Superior temporal gyrus (tissue), 1 donor: ENCODE results near the gene RCSD1.

Experiments
- DNase-seq: peaks from one replicate; pipeline ENCODE4 v3.0.0-alpha.2; 2016; ENCODE audit errors: extremely low spot score

Gene RCSD1

GRCh38 chr1:167746013-167746672, 116.1 kb downstream of the RCSD1 start:
- no peak for DNase-seq

DNA sequence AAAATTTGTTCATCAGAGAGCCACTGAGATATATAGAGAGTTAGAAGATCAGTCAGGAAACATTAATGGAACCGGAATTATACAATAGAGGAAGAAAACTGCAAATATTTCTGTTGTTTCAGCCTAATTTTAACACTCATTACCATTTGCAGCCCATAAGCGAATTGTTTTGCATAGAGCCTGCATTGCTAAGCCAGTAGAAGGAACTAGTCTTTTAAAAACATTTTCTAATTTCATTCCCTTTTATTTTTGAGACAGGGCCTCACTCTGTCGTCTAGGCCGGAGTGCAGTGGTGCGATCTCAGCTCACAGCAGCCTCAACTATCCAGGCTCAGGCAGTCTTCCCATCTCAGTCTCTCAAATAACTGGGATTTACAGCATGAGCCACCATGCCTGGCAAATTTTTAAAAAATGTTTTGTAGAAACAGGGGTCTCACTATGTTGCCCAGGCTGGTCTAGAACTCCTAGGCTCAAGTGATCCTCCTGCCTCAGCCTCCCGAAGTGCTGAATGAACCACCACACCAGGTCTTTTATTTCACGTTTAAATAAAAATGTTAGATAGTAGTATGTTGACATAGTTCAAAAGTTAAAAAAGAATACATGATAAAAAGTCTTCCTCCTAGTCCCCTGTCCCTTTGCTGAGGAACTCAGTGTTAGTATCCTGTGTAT, 117.1 kb downstream of the RCSD1 start:
- no peak for DNase-seq

DNA sequence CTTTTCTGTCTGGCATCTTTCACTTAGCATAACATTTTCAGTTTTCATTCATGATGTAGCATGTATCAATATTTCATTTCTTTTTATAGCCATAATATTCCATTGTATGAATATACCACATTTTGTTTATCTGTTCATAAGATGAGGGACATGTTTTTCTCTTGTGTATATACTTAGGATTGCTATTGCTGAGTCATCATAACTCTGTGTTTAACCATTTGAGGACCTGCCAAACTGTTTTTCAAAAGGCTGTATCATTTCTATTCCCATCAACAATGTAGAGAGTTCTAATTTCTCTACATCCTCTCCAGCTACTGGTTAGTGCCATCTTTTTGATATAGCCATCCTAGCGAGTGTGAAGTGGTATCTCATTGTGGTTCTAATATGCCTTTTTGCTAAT, 118.0 kb downstream of the RCSD1 start:
- DNase-seq: no peak

DNA sequence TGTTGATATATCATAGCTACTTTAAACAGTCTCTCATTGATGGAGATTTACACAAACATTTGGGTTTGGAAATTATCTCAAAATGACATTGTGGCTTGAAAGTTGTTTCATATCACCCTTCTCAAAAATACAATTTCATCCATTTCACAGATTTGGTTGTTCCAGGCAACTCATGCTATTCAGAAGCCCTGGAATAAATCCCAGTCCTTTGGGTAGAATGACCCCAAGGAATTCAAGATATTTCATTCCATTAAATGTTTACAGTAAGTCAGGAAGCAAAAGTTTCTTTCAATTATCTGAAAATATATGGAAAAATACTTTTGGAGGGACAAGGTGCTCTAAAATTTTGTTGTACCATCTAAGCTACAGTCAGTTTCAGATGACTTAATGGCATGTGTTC, 118.9 kb downstream of the RCSD1 start:
- no peak for DNase-seq

GRCh38 chr1:167749741-167750140, 119.7 kb downstream of the RCSD1 start:
- DNase-seq: no peak

GRCh38 chr1:167750641-167751040, 120.6 kb downstream of the RCSD1 start:
- no peak for DNase-seq

DNA sequence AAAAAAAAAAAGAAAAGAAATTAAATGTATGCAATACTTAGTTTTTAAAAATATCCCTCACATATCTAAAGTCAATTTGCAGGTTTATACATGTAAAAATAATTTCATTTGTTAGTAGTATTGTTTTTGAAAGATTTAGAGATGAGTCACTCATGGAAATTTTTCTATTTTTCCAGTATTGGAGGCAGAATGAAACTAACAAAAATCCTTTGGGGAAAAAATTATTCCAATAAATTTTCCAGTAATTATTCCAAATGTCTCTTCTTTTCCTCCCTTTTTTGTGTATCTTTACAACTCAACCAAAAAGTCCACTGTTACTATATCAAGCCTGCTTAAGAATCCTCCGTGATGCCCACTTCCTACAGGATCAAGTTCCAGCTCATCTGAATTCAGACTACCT, 121.6 kb downstream of the RCSD1 start:
- DNase-seq: no peak

DNA sequence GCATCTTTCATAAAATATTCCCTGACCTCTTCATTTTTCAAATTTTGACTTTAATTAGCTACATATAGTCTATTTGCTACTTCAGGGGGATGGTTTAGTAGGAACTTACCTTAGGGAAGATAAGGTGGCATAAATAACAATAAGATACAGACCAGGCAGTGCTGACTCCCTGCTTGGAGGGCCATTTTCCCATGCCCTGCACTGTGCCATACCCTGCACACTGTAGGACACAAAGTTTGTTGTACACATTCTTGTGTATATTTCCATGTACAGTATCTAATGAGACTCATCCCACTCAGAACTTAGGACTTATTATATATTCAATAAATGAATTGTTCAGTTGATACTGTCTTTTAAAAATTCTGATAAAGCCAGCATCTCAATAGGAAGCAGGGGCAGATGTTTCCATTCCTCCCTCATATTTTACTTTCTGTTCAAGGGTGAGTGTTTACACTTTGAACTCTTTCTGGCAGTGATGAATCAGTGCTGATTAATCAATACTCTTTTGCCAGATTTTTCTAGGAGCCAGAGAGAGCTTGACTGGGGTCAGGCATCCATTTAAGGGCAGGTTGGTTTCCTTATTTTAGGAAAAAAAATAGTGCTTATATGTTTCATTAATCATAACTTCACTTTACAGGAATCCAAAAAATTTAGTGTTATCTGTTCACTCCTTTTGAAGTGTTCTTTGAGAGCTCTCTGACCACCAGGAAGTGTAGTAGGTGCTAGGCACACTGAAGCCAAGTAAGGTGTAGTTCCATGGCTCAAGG, 122.4 kb downstream of the RCSD1 start:
- DNase-seq: no peak

DNA sequence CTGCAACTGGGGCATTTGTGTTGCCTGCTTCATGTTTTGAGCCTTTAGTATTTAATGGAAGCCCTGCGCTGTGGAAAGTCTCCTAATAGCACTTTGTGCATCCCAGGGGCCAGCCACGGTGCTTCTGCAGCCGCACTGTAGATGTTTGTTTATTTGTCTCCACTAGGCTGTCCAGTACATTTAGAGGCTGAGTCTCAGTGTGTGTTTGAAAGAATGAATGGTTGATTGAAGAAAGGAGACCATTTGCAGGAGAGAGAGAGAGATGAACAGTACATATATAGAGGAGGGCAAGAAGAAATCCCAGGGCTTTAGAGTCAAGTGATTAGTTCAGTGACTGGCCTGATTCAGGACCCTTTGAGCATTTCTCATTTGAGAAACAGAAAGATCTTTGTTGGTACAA, 125.6 kb downstream of the RCSD1 start:
- DNase-seq: no peak
